GM18868 (cell line): ENCODE results near the gene TMC3.

Source experiments
- ATAC-seq: cut with Tn5 transposase; IDR thresholded peaks from one replicate; pipeline ENCODE4 v1.9.1; 2021; ENCODE audit warnings: mild to moderate bottlenecking, moderate library complexity; ENCODE audit not compliant: unreplicated experiment

TMC3 gene

GRCh38 chr15:81323944-81324881 lies 49.8 kb downstream of the TMC3 start, which contains the start of gene STARD5:
TSS of gene STARD5 (minus strand) at chr15:81324141. CDS start at chr15:81324099, 42 bp downstream.
- ATAC-seq = peak; percentile 100

DNA sequence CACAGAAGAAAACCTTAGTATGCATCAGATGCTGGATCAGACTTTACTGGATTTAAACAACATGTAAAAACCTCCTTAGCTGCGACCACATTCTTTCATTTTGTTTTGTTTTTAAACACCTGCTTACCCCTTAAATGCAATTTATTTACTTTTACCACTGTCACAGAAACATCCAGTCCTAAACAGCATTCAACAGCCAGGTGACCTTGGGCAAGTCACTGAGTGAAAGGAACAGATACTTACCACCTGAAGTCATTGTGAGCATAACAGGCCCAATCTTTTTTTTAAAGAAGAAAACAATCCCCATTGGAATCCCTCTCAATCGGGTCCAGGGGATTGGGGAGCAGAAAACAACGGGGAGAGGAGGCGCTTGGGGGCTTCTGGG lies 50.5 kb downstream of the TMC3 start:
- ATAC-seq = peak; percentile 2

GRCh38 chr15:81322676-81323253 lies 51.2 kb downstream of the TMC3 start:
- ATAC-seq = no peak

- ATAC-seq = no peak
Measured at GRCh38 chr15:81321667-81322066, 52.3 kb downstream of the TMC3 start.

GRCh38 chr15:81317642-81318017 lies 56.4 kb downstream of the TMC3 start:
- ATAC-seq = no peak

DNA sequence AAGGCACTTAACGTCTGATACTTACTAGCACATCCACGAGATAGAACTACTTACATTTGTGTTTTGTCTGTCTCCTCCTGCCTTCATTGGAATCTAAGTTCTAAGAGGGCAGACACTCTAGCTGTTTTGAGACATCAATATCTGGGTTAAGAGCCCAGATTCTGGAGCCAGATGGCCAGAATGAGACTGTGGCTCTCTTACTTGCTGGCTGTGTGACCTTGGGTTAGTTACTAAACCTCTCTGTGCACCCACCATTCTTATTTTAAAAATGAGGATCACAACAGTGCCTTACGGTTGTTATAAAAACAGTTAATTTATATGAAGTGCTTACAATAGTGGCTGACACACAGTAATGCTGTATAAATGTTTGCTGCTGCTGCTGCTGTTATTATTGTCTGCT lies 57.7 kb downstream of the TMC3 start:
- ATAC-seq = no peak

DNA sequence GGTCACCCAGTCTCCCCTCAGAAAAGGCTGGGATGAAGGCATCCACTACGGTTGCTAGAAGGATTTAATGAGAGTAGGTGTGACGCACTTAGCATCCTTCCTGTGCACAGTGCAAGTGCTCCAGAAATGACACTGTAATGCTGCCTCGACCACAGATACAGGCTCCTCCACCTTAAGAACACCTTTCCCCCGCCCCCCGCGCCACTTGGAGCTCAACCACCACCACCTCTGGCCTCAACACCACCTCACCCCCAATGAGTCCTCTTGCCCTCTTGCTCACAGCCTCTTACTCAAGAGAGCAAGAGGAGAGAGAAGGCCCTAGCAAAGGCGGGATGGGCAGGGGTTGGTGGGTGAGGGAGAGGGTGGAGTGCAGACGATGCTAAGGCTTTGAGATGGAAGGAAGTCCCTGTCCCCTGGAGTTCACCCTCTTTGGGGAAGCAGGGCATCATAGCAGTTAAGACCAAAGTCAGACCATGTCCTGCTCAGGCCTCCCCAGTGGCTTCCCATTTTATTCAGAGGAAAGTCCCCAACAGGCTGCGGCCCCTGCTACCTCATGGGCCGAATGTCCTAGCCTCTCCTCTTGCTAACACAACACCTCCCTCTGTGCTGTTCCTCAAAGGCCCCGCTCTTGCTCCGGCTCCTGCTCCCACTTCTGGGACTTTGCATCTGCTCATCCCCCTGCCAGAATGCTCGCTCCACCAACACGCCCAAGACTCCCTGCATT lies 58.4 kb downstream of the TMC3 start:
- ATAC-seq = no peak

GRCh38 chr15:81314378-81314777 lies 59.6 kb downstream of the TMC3 start:
- ATAC-seq = no peak

- no peak for ATAC-seq
Measured at GRCh38 chr15:81313686-81314085, 60.3 kb downstream of the TMC3 start.

DNA sequence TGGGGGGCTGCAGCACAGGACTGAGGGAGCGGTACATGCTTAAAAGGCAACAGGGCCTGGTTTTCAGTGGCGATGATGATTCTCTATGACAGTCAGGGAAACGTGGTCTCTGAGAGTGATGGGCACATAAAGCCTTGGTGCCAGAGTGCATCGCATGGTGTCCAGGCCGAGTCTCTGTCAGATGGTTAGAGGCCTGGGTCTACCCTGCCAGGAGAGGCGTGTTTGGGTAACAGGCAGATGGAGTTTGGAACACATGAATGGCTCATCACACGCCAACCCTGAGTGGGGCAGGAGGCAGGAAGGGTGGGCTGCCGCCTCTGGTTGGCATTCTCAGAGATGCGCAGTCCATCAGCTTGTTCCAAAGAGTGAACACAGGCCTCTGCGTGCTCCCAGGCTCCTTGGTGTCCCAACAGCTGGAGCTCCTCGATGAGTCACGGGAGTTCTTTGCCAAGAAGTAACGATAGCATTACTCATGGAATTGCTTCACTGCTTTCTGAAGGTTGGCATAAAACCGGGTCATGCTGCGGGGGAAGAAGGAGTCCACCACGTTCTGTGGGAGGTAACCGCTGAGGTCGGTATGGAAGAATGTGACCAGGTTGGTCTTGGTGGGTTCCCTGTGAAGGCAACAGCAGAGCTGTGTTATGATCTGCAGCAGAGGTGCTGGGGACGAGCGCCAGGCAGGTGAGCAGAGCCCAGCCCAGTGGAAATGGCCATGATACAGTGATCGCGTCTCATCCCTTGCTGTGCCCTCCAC lies 61.0 kb downstream of the TMC3 start:
- ATAC-seq = no peak

- ATAC-seq = peak; percentile 72
Measured at GRCh38 chr15:81311752-81312464, 62.1 kb downstream of the TMC3 start.

- no peak for ATAC-seq
Measured at GRCh38 chr15:81310480-81310879, 63.5 kb downstream of the TMC3 start.

DNA sequence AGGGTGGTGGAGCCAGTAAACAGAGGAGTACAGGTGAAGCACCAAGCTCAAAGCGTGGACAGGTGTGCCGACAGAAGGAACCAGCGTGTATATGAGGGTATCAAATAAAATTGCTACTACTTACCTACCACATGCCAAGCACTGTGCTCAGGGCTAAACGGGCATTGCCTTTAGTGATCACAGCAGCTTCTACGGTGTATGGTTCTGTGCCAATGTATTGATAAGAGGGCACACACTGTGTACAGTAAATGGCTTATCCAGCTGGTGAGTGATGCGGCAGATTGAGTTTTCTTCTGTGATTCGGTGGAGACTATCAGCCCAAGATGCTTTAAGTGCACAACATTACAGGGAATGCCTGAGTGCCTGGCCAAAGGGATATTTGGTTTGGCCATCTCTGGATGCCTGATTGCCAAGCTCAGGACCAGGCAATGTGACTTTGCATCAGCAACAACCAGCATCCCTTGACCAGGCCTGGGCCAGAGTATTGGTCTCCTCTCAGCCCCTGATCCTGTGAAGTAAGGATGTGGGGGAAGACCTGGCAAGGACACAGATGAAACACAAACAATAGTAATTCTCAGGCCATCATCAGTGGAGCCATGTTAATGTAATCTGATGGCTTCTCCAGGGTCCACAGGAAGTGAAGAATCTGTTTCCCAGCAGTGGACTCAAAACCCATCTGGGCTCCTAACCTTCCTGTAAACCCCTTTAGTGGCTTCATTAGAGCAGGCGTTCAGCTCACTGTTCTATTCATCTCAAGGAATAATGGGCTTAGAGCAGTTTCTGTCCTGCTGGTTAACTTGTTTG lies 64.2 kb downstream of the TMC3 start:
- ATAC-seq = no peak

GRCh38 chr15:81308260-81308659 lies 65.8 kb downstream of the TMC3 start:
- no peak for ATAC-seq

DNA sequence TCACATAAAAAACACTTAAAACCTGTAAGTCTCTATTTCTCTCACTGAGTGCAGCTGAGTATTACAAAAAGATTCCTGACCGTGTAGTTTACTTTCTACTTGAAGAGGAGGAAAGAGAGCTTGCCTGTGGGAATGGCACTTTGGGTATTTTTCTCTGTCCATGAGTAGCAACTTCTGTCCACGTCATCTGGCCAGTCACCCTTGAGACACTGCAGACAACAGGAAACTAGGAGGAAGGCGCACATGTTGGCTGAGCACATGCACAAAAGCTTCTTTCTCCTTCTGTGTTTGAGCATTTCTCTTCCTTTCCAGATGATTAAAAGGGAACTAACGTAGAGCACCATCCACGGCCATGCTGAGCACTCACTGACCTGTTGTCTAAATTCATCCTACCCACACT lies 69.8 kb downstream of the TMC3 start:
- no peak for ATAC-seq

DNA sequence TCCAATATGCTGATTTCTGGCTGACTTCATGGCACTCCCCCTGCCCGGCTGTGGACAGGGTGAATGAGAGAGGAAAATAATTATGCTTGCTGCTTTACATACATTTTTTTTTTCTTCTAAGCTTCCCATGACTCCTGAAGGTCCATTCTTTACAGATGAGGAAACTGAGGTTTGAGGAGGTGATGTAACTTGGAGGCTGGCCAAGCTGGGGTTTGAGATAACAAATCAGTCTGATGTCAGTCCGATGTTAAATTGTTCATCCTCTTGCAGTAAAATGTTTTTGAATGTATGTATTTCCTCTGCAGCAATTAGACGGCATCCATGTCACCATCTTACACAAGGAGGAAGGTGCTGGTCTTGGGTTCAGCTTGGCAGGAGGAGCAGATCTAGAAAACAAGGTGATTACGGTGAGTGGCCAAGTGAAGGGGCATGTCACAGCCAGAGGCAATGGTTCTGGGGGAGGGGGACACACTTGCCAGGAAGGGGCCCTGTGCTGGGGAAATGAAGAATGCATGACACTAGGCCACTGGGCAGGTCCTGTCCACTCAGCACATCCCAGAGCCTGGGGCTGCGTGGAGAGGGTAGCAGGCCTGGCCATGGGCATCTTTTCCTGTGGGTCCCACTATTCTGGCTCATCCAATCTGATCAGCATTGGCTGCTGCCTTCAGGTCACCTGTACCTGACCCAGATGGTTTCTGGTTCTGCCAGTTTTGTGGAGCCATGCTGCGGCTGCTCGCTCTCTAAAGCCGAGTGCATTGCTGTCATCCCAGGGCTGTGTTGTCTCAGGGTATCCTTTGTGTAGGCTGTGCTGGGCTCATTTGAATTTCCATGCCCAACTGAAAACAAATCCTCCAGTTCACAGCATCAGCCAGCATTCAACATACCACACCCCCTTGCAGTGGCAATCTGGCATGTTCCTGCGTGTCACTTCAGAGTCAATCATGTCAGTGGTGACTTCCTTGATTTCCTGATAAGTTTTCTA lies 70.5 kb downstream of the TMC3 start:
- no peak for ATAC-seq

GRCh38 chr15:81302701-81303109 lies 71.3 kb downstream of the TMC3 start:
- peak; percentile 23 for ATAC-seq

DNA sequence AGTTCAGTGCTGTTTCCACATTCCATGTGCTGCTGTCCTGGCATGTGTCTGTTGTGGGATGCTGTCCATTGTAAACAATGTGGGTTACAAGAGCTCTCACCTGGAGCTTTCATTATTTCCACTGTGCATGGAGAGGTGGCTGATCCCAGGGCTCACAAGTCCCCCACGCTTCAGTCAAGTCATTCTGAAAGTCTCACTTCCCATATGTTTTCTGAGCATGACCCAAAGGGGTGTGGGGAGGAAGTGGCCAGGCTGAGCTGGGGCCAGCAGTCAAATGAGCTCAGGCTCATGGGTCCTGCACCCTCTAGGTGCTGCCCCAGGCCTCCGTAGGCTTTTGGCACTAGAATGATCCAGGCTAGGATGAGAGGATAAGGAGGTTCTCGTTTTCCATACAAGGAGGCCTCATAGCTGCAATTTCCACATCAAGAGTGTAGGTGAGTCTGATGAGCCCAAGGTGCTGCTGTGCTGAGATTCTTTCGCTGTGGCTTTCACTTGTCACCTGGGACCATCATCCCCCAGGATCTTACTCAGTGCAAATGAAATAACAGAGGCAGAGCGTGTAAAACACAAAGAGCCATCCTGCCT lies 72.1 kb downstream of the TMC3 start:
- peak; percentile 79 for ATAC-seq
